Left cardiac atrium (tissue), 4 donors: ENCODE measurements around the gene SALL3. TPM values are rescaled to one million over a fixed set of nuclear protein-coding genes. Genes with fewer than 3 reads are reported as not detected.
A peak's percentile ranks its signal among the peaks of the same experiment; 100 is the strongest.
"Not testable (repeated sequence)": the region's sequence is repeated elsewhere in the genome, so short reads cannot be mapped to it uniquely, and the experiment has no call there.

Experiments
- ATAC-seq, 2 donors: fragments of 200-7000 bp; cut with Tn5 transposase; one replicate each; pipeline ENCODE4 v1.9.1; 2020; ENCODE audit warnings: mild to moderate bottlenecking in 2 of 2, moderate library complexity in 2 of 2
- DNase-seq: peaks from one replicate; pipeline ENCODE4 v3.0.0-alpha.2; 2020
- intact Hi-C, 2 donors: fragments of 100-400 bp; cut with DNase I; formaldehyde crosslinking; loops; one replicate each; pipeline versions ENCODE4 v1.14.1 to v1.15.1; 2022 to 2023
- long read RNA-seq: library from polyadenylated mRNA; unstranded; transcript quantifications from one replicate; pipeline ENCODE4 v2.0.0, GENCODE V29; 2021
- total RNA-seq, 2 donors: library from RNA; stranded (reverse); fragmentation: NEBNext Ultra II Directional; extraction: Animal tissue kit (Norgen Biotek cat#: 25700); gene quantifications; one replicate each; pipeline ENCODE4 v1.2.1, GENCODE V29; 2021
- donor health status: DM: no; HTN: yes; CAD: no.
- donor health status: DM: no; HTN: yes; CAD: no; lungs with severe emphysema.
- donor health status: DM: yes; HTN: yes; CAD: no.
- donor health status: Dilated cardiomyopathy.

Gene SALL3
- total RNA-seq, result 1 to 10 TPM; 1.0 to 2.8 TPM
- long read RNA-seq, result 0 reads

- intact Hi-C loops, result loop anchor here in 1 of 2 donors (10.0 kb wide), 2 partner anchors 905 to 1075 kb away; no protein-coding TSS in a partner anchor
- no peak for DNase-seq
- ATAC-seq, result no peak
Observed at GRCh38 chr18:78979730-78980278, at the start of gene SALL3. TSS of gene SALL3 (plus strand) at chr18:78979818. CDS start at chr18:78980275, 457 bp downstream.

- DNase-seq, result no peak
Observed at GRCh38 chr18:78932281-78932680, 47.3 kb upstream of the SALL3 start.

GRCh38 chr18:78934003-78934402 is 45.6 kb upstream of the SALL3 start:
- DNase-seq (no peak), ATAC-seq (no peak)
- intact Hi-C loops, result no loop called here

More at GRCh38 chr18:78932281-78932680, 47.3 kb upstream of the SALL3 start:
- no peak for ATAC-seq
- intact Hi-C loops, result no loop called here

GRCh38 chr18:78934551-78935225 is 44.9 kb upstream of the SALL3 start:
- DNase-seq, result no peak
- intact Hi-C loops, result no loop called here
- ATAC-seq, result no peak

GRCh38 chr18:78935406-78935805 is 44.2 kb upstream of the SALL3 start:
- intact Hi-C loops, result no loop called here
- DNase-seq (no peak), ATAC-seq (no peak)

GRCh38 chr18:78936251-78937005 is 43.2 kb upstream of the SALL3 start:
- intact Hi-C loops, result no loop called here
- DNase-seq (no peak), ATAC-seq (no peak)

GRCh38 chr18:78937166-78937565 is 42.5 kb upstream of the SALL3 start:
- no peak for DNase-seq
- ATAC-seq, result no peak
- intact Hi-C loops, result no loop called here

GRCh38 chr18:78939105-78939504 is 40.5 kb upstream of the SALL3 start:
- ATAC-seq (no peak), DNase-seq (no peak)
- intact Hi-C loops, result no loop called here

- intact Hi-C loops, result no loop called here
- no peak for DNase-seq
- ATAC-seq, result no peak
Observed at GRCh38 chr18:78939734-78940494, 39.7 kb upstream of the SALL3 start.

GRCh38 chr18:78942236-78942635 is 37.4 kb upstream of the SALL3 start:
- DNase-seq, ATAC-seq, intact Hi-C loops: not testable (repeated sequence)

- no peak for DNase-seq
- intact Hi-C loops, result no loop called here
- ATAC-seq, result no peak
Observed at GRCh38 chr18:78945628-78946027, 34.0 kb upstream of the SALL3 start.

GRCh38 chr18:78947291-78947690 is 32.3 kb upstream of the SALL3 start:
- no peak for DNase-seq
- intact Hi-C loops, result no loop called here
- ATAC-seq, result no peak

- no peak for ATAC-seq
- DNase-seq, result no peak
- intact Hi-C loops, result no loop called here
Observed at GRCh38 chr18:78948221-78948620, 31.4 kb upstream of the SALL3 start.

GRCh38 chr18:78948707-78949106 is 30.9 kb upstream of the SALL3 start:
- DNase-seq, result peak; percentile 46
- intact Hi-C loops, result no loop called here

GRCh38 chr18:78949216-78949615 is 30.4 kb upstream of the SALL3 start:
- intact Hi-C loops, result no loop called here
- DNase-seq (no peak), ATAC-seq (no peak)

More at GRCh38 chr18:78948707-78949106, 30.9 kb upstream of the SALL3 start:
- no peak for ATAC-seq

GRCh38 chr18:78950386-78950785 is 29.2 kb upstream of the SALL3 start:
- no peak for ATAC-seq
- intact Hi-C loops, result no loop called here
- no peak for DNase-seq

GRCh38 chr18:78953566-78953965 is 26.1 kb upstream of the SALL3 start:
- ATAC-seq (peak in 1 of 2 donors; percentile 50), DNase-seq (no peak)
- intact Hi-C loops, result no loop called here

- no peak for DNase-seq
- intact Hi-C loops, result no loop called here
- no peak for ATAC-seq
Observed at GRCh38 chr18:78955051-78955450, 24.6 kb upstream of the SALL3 start.

GRCh38 chr18:78957140-78957539 is 22.5 kb upstream of the SALL3 start:
- intact Hi-C loops, result no loop called here
- ATAC-seq (no peak), DNase-seq (no peak)

GRCh38 chr18:78960709-78961108 is 18.9 kb upstream of the SALL3 start:
- DNase-seq (no peak), ATAC-seq (no peak)
- intact Hi-C loops, result no loop called here
